ENCODE data around the gene CCDC171.

The CCDC171 gene

GRCh38 chr9:15622318-15622971 is 69.6 kb downstream of the CCDC171 start:
- Histone ChIP-seq H3K9ac (ENCODE audit: low read length) (no peak overlapping the region), H3K4me3 (ENCODE audit: low read depth, low read length, poor library complexity, severe bottlenecking) (no peak overlapping the region), H3K27ac (ENCODE audit: low read depth, low read length, poor library complexity, severe bottlenecking) (no peak overlapping the region), H3K27me3 (ENCODE audit: insufficient read depth, low read length) (no peaks in the 10 kb centered on the region), H3K9me3 (ENCODE audit: low read length) (no peaks in the 10 kb centered on the region), H4K20me1 (ENCODE audit: insufficient read depth, low read length) (no peaks in the 10 kb centered on the region), H3K36me3 (ENCODE audit: insufficient read depth, low read length) (no peaks in the 10 kb centered on the region), H3K9me2 (ENCODE audit: low read depth, low read length) (no peaks in the 10 kb centered on the region), H2AFZ (ENCODE audit: low read length) (no peak overlapping the region), H3K4me2 (ENCODE audit: low read length) (no peak overlapping the region), H3F3A (ENCODE audit: insufficient read depth, low read length) (no peaks in the 10 kb centered on the region), H3K4me1 (ENCODE audit: insufficient read depth, low read length, severe bottlenecking) (no peaks in the 10 kb centered on the region), H3K79me2 (ENCODE audit: insufficient read depth, low read length) (no peaks in the 10 kb centered on the region)
- peak; percentile 49 for TF ChIP-seq CTCF (IDR thresholded peaks at IDR 0.05; ENCODE audit: low read length)
- TF ChIP-seq EZH2 (IDR thresholded peaks at IDR 0.05; ENCODE audit: borderline replicate concordance, low read length): no peak

DNA sequence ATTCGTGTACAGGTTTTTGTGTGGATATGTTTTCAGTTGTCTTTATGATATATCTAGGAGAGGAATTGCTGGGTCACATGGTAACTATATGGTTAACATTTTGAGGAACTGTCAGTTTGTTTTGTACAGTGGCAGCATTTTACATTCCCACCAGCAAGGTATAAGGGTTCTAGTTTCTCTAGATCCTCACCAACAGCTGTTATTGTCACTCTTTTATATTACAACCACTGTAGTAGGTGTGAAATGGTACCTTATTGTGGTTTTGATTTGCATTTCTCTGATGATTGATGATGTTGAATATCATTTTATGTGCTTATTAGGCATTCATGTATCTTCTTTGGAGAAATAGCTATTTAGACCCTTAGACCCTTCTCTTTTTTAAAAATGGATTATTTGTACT is 82.9 kb downstream of the CCDC171 start:
- H3K27ac ChIP-seq (ENCODE audit: low read depth, low read length, poor library complexity, severe bottlenecking): no peak overlapping the region
- H3K4me3 ChIP-seq (ENCODE audit: low read depth, low read length, poor library complexity, severe bottlenecking): no peak overlapping the region
- TF ChIP-seq EZH2 (IDR thresholded peaks at IDR 0.05; ENCODE audit: borderline replicate concordance, low read length): no peak
- no peak for TF ChIP-seq CTCF (IDR thresholded peaks at IDR 0.05; ENCODE audit: low read length)
- no peaks in the 10 kb centered on the region for H3K4me1 ChIP-seq (ENCODE audit: insufficient read depth, low read length, severe bottlenecking)
- no peaks in the 10 kb centered on the region for H3K9me2 ChIP-seq (ENCODE audit: low read depth, low read length)
- no peaks in the 10 kb centered on the region for H3K27me3 ChIP-seq (ENCODE audit: insufficient read depth, low read length)
- H4K20me1 ChIP-seq (ENCODE audit: insufficient read depth, low read length): no peaks in the 10 kb centered on the region
- H3K36me3 ChIP-seq (ENCODE audit: insufficient read depth, low read length): no peaks in the 10 kb centered on the region
- H3F3A ChIP-seq (ENCODE audit: insufficient read depth, low read length): no peaks in the 10 kb centered on the region
- no peaks in the 10 kb centered on the region for H3K9me3 ChIP-seq (ENCODE audit: low read length)
- H3K79me2 ChIP-seq (ENCODE audit: insufficient read depth, low read length): no peaks in the 10 kb centered on the region
- no peak overlapping the region for H3K9ac ChIP-seq (ENCODE audit: low read length)
- H3K4me2 ChIP-seq (ENCODE audit: low read length): no peak overlapping the region
- H2AFZ ChIP-seq (ENCODE audit: low read length): no peak overlapping the region

GRCh38 chr9:15640121-15640520 is 87.3 kb downstream of the CCDC171 start:
- TF ChIP-seq EZH2 (IDR thresholded peaks at IDR 0.05; ENCODE audit: borderline replicate concordance, low read length): no peak
- no peak for TF ChIP-seq CTCF (IDR thresholded peaks at IDR 0.05; ENCODE audit: low read length)
- Histone ChIP-seq H3K9me3 (ENCODE audit: low read length) (no peaks in the 10 kb centered on the region), H3K27ac (ENCODE audit: low read depth, low read length, poor library complexity, severe bottlenecking) (no peak overlapping the region), H3K36me3 (ENCODE audit: insufficient read depth, low read length) (no peaks in the 10 kb centered on the region), H3K4me1 (ENCODE audit: insufficient read depth, low read length, severe bottlenecking) (no peaks in the 10 kb centered on the region), H3K4me2 (ENCODE audit: low read length) (no peak overlapping the region), H4K20me1 (ENCODE audit: insufficient read depth, low read length) (no peaks in the 10 kb centered on the region), H3K9ac (ENCODE audit: low read length) (no peak overlapping the region), H3K27me3 (ENCODE audit: insufficient read depth, low read length) (no peaks in the 10 kb centered on the region), H3K4me3 (ENCODE audit: low read depth, low read length, poor library complexity, severe bottlenecking) (no peak overlapping the region), H3K79me2 (ENCODE audit: insufficient read depth, low read length) (no peaks in the 10 kb centered on the region), H3F3A (ENCODE audit: insufficient read depth, low read length) (no peaks in the 10 kb centered on the region), H3K9me2 (ENCODE audit: low read depth, low read length) (no peaks in the 10 kb centered on the region), H2AFZ (ENCODE audit: low read length) (no peak overlapping the region)

Data from OCI-LY1 (cell line).